Measurements from ENCODE around the gene BMP6.
"Not testable (repeated sequence)": the region's sequence is repeated elsewhere in the genome, so short reads cannot be mapped to it uniquely, and the experiment has no call there.

BMP6 gene

DNA sequence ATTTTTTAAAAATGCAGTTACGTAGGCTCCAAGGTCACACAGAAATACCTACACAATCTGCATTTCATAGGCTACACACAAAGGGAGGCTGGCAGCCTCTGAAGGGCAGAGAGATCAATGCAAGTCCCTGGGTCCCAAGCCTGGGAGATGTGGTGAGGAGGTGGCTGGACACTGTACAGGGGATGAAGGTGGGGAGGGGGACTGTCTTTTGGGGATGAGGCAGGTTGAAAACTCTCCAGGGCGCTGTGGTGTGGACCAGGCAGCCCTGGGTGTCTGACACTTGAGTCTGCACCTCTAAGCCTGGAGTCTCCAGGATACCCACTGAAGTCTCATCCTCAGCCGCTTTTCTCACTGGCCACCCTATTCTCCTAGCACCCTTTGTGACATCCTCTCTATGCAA is 160.2 kb downstream of the BMP6 start:
- no peak for DNase-seq (ENCODE audit: low read depth in 2 of 2)

- no peak for DNase-seq (ENCODE audit: low read depth in 2 of 2)
Observed at GRCh38 chr6:7887278-7887991, 161.5 kb downstream of the BMP6 start.

- no peak for DNase-seq (ENCODE audit: low read depth in 2 of 2)
Observed at GRCh38 chr6:7888587-7889357, 162.9 kb downstream of the BMP6 start.

GRCh38 chr6:7891078-7891872 is 165.4 kb downstream of the BMP6 start:
- no peak for DNase-seq (ENCODE audit: low read depth in 2 of 2)

GRCh38 chr6:7892367-7892766 is 166.5 kb downstream of the BMP6 start:
- not testable (repeated sequence) for DNase-seq (ENCODE audit: low read depth in 2 of 2)

GRCh38 chr6:7893342-7893741 is 167.4 kb downstream of the BMP6 start:
- no peak for DNase-seq (ENCODE audit: low read depth in 2 of 2)

DNA sequence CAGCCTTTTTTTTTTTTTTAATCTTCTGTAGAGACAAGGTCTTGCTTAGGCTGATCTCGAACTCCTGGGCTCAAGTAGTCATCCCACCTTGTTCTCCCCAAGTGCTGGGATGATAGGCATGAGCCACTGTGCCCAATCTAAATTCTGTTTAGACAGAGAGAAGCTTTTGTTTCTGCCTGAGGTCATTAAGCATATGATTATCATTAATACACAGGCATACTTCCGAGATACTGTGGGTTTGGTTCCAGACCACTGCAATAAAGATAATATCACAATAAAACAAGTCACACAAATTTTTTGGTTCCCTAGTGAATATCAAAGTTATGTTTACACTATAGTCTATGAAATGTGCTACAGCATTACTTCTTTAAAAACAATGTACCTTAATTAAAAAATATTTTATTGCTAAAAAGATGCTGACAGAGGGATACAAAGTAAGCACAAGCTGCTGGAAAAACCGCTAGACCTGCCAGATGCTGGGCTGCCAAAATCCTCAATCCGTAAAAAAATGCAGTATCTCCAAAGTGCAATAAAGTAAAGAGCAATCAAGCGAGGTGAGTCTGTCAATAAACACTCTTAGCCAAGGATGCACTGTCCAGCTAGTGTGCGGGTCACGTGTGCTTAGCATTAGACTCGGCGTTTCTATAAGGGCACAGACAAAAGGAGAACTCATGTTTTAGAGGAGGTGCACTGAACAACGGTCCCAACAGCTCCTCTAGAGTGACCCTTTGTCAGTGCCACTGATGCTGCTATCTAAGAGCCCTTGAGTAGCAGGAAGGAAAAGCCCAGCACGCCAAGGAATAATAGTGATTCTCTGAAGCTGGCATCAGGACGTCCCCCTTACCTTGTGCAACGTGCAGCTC is 168.6 kb downstream of the BMP6 start:
- DNase-seq (ENCODE audit: low read depth in 2 of 2) = no peak

- DNase-seq (ENCODE audit: low read depth in 2 of 2) = no peak
Observed at GRCh38 chr6:7895125-7895423, 169.2 kb downstream of the BMP6 start.

DNA sequence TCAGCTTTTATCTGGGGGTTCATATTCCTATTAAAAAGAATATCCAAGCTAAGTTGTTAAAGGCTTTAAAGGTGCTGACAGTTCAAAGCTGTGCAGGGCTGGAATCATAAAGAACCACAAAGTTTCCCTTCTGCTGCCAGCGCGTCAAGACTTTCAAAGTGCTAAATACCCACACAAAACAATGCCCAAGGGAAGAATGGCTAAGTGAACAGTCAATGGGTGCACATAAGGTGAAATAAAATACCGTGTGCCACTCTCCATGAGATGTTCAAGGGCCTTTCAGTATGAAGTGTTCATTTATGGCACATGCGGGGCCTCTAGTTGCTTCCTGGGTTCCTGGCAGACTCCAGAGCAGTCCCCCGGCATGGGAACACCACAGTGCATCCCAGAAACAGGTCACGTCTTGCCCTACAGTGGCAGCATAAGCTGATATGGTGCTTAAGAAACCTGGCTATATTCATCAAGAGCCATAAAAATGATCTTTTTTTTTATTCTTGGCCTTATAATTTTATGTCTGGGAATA is 170.6 kb downstream of the BMP6 start:
- no peak for DNase-seq (ENCODE audit: low read depth in 2 of 2)

DNA sequence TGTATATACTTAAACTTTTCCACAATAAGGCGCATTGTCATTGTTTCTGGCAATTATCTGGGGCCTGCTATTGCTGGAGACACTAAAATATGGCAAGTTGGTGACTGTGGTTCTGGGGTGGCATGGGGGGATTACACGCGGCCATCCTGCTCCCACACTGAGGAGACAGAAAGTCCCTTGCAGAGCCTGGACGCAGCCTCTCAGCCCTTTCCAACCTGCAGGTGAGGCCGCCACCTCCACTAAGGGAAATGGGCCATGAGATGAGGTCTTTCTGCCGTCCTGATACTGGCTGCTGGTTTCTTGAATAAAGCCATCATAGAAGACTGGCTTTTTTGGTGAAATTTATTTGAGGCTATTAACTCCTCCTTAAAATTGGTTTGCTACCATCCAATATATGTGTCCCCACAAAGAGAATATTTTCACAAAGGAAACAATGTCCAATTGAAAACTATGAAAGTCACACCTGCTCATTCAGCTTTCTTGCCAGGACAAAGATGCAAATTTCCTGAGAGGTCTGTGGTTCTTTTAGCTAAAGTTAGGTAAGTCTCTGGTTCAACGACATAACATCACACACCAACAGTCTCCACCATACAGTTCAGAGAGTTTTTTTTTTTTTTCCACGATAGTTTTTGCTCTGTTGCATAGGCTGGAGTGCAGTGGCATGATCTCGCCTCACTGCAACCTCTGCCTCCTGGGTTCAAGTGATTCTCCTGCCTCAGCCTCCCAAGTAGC is 171.7 kb downstream of the BMP6 start:
- no peak for DNase-seq (ENCODE audit: low read depth in 2 of 2)

DNA sequence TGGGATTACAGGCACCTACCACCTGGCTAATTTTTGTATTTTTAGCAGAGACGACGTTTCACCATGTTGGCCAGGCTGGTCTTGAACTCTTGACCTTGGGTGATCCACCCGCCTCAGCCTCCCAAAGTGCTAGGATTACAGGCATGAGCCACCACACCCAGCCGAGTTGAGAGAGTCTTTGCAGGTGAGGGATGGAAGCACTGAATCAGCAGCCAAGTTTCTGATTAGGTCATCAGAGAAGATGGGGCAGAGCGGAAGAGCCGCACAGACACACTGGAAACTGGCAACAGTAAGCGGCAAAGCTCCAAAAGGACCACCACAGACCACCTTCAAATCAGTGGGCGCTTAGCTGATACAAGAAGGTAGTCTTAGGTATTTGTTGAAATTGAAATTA is 172.3 kb downstream of the BMP6 start:
- not testable (repeated sequence) for DNase-seq (ENCODE audit: low read depth in 2 of 2)

DNA sequence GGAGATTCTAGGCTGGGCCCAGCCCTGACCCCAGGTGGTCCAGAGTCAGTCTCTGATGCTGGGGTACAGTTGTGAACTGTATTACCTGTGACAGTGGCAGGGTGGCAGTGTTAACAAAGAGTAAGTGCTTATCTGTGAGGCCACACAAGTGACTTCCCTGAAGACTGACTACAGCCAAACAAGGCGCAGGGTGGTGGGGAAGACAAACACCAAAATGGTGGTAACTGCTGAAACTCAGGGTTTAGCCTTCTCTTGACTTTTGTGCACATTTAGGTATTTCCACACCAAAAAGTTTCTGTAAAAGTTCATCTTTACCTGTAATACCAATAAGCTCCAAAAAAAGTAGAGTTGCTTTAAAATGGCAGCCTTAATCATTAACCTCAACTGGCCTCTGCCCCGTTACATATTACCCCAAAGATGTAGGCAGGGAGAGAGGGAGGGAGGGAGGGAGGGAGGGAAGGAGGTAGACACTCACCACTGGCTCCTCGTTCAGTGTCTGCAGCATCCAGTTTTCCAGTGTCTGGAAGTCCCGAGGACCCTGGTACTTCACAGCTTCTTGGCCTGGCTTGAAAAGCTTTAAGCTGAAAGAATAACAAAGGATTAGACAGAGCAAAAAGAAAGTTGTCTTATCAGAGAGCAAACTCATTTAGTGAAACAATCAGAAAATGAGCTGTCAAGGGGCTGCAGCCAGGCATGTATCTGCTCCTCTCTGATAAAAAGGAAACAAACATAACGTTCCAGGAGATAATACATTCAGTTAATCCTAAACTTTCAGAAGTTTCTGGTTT is 173.4 kb downstream of the BMP6 start:
- no peak for DNase-seq (ENCODE audit: low read depth in 2 of 2)

DNA sequence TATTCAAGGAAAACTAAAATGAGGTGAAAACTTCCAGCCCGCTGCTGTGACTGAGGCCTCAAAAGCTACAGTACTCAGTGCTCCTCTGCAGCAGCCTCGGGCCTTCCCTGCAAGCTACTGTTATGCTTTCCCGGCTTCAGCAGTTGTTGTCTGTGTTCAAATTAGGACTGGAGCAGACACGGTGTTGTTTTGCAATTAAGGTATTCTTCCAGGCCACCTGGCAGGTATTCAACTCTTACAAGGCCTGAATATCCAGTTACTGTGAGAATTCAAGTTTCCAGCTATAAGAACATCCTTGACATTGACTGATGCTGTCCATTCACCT is 174.0 kb downstream of the BMP6 start:
- DNase-seq (ENCODE audit: low read depth in 2 of 2) = no peak

- no peak for DNase-seq (ENCODE audit: low read depth in 2 of 2)
Observed at GRCh38 chr6:7900621-7901020, 174.7 kb downstream of the BMP6 start.

GRCh38 chr6:7901056-7901455 is 175.2 kb downstream of the BMP6 start:
- no peak for DNase-seq (ENCODE audit: low read depth in 2 of 2)

DNA sequence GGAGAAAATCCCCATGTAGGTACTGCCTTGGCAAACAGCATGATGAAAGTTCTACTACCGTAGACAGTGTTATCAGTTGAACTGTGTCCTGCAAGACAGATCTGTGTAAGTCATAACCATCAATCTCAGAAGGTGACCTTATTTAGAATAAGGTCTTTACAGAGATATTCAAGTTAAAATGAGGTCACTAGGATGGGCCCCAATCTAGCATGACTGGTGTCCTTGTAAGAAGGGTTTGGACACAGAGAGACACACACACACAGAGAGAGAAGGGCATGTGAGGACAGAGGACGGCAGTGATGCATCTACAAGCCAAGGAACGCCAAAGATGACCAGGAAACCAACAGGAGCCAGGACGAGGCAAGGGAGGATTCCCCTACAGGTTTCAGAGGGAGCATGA is 175.9 kb downstream of the BMP6 start:
- DNase-seq (ENCODE audit: low read depth in 2 of 2) = no peak

DNA sequence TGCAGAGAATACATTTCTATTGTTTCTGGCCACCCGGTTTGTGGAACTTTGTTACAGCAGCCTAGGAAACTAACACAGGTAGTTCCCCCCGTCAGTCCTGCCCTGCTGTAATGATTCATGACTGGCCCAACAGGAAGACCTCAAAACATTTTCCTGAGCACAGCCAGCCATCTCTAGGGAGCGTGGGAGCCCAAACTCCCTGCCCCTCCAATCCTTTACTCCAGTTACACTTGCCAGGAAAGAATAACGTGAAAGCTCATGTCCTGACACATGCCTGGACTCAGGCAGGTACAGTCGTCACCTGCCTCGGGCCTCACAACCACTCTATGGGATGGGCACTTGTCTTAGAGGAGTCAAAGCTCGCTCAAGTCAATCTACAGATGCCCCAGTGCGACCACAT is 176.3 kb downstream of the BMP6 start:
- DNase-seq (ENCODE audit: low read depth in 2 of 2) = no peak

- no peak for DNase-seq (ENCODE audit: low read depth in 2 of 2)
Observed at GRCh38 chr6:7902867-7903266, 177.0 kb downstream of the BMP6 start.

GRCh38 chr6:7903673-7904072 is 177.8 kb downstream of the BMP6 start:
- DNase-seq (ENCODE audit: low read depth in 2 of 2) = no peak

GRCh38 chr6:7904654-7905319 is 178.9 kb downstream of the BMP6 start:
- DNase-seq (ENCODE audit: low read depth in 2 of 2) = no peak

All from stimulated activated CD8-positive, alpha-beta memory T cell treated with anti-CD3 and anti-CD28 coated beads, Interleukin-7, amount 100 ng/mL, for 1 hour (primary cell).